ENCODE data around the gene PRPF19.

DNA sequence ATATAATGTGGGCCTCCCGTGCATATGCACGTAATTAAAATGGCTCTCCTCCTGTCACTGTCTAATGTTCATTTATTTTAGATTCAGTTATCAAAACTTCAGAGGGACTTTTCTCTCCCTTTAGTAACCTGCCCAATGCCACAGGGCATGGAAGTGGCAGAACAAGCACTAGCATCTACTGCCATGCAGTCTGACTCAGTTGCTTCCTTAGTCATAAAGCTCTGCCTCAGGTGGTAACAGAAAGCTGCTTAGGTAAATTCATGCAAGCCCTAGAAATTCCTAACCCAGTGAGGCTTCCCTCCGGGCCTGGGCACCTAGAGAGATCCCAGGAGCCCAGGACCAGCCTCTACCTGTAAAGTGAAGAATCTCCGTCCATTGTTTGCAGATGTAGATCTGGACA lies 8.9 kb downstream of the PRPF19 start:
- TF ChIP-seq, protein P1, sequence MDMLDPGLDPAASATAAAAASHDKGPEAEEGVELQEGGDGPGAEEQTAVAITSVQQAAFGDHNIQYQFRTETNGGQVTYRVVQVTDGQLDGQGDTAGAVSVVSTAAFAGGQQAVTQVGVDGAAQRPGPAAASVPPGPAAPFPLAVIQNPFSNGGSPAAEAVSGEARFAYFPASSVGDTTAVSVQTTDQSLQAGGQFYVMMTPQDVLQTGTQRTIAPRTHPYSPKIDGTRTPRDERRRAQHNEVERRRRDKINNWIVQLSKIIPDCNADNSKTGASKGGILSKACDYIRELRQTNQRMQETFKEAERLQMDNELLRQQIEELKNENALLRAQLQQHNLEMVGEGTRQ (CRISPR knock-in tag; IDR thresholded peaks at IDR 0.05) = no peak
- TF ChIP-seq CEBPB (tag; IDR thresholded peaks at IDR 0.05) (no peak), POLR2A (conservative IDR thresholded peaks at IDR 0.05) (no peak), ASH1L (IDR thresholded peaks at IDR 0.05; ENCODE audit: borderline replicate concordance, low read depth, partially characterized antibody) (no peak), ESRRA (IDR thresholded peaks at IDR 0.05; ENCODE audit: borderline replicate concordance, low read depth) (no peak), MCM7 (IDR thresholded peaks at IDR 0.05) (no peak), CCNT2 (IDR thresholded peaks at IDR 0.05; ENCODE audit: borderline replicate concordance, extremely low read depth, insufficient read length, low read depth, low read length) (no peak), ZNF175 (CRISPR knock-in tag; IDR thresholded peaks at IDR 0.05; ENCODE audit: low read depth) (no peak)
